HG02642 (cell line): ENCODE results near the gene FRMPD2.
A peak's percentile ranks its signal among the peaks of the same experiment; 100 is the strongest.
"Not testable (repeated sequence)": the region's sequence is repeated elsewhere in the genome, so short reads cannot be mapped to it uniquely, and the experiment has no call there.

Experiments used
- ATAC-seq: cut with Tn5 transposase; IDR thresholded peaks from one replicate; pipeline ENCODE4 v1.9.1; 2021; ENCODE audit warnings: mild to moderate bottlenecking; ENCODE audit not compliant: unreplicated experiment, poor library complexity

The FRMPD2 gene

GRCh38 chr10:48209241-48209640 lies 65.3 kb downstream of the FRMPD2 start:
- ATAC-seq, result no peak

GRCh38 chr10:48207853-48208252 lies 66.6 kb downstream of the FRMPD2 start:
- no peak for ATAC-seq

GRCh38 chr10:48206482-48207250 lies 67.8 kb downstream of the FRMPD2 start:
- ATAC-seq, result no peak

GRCh38 chr10:48205918-48206317 lies 68.6 kb downstream of the FRMPD2 start:
- ATAC-seq, result peak; percentile 64

GRCh38 chr10:48199580-48200377 lies 74.7 kb downstream of the FRMPD2 start:
- ATAC-seq, result no peak

- no peak for ATAC-seq
Measured at GRCh38 chr10:48197236-48197899, 77.1 kb downstream of the FRMPD2 start.

- ATAC-seq, result no peak
Measured at GRCh38 chr10:48195803-48196202, 78.7 kb downstream of the FRMPD2 start.

GRCh38 chr10:48194830-48195229 lies 79.7 kb downstream of the FRMPD2 start:
- no peak for ATAC-seq

- ATAC-seq, result no peak
Measured at GRCh38 chr10:48193556-48193955, 80.9 kb downstream of the FRMPD2 start.

- ATAC-seq, result no peak
Measured at GRCh38 chr10:48192881-48193450, 81.5 kb downstream of the FRMPD2 start.

- no peak for ATAC-seq
Measured at GRCh38 chr10:48187713-48188485, 86.6 kb downstream of the FRMPD2 start.

GRCh38 chr10:48187126-48187525 lies 87.4 kb downstream of the FRMPD2 start:
- no peak for ATAC-seq

GRCh38 chr10:48186264-48186804 lies 88.2 kb downstream of the FRMPD2 start:
- ATAC-seq, result not testable (repeated sequence)

- no peak for ATAC-seq
Measured at GRCh38 chr10:48184224-48184623, 90.3 kb downstream of the FRMPD2 start.

- ATAC-seq, result not testable (repeated sequence)
Measured at GRCh38 chr10:48172715-48173114, 101.8 kb downstream of the FRMPD2 start.

- not testable (repeated sequence) for ATAC-seq
Measured at GRCh38 chr10:48160670-48161069, 113.8 kb downstream of the FRMPD2 start.

- ATAC-seq, result not testable (repeated sequence)
Measured at GRCh38 chr10:48160163-48160562, 114.3 kb downstream of the FRMPD2 start.

GRCh38 chr10:48154211-48155140 lies 120.0 kb downstream of the FRMPD2 start:
- ATAC-seq, result not testable (repeated sequence)

GRCh38 chr10:48147643-48148042 lies 126.9 kb downstream of the FRMPD2 start:
- not testable (repeated sequence) for ATAC-seq
